HG03097 (cell line): ENCODE data around the gene CRYAB.
A peak's percentile ranks its signal among the peaks of the same experiment; 100 is the strongest.
"Not testable (repeated sequence)": the region's sequence is repeated elsewhere in the genome, so short reads cannot be mapped to it uniquely, and the experiment has no call there.

Experiments used
- ATAC-seq: cut with Tn5 transposase; IDR thresholded peaks from one replicate; pipeline ENCODE4 v1.9.1; 2021; ENCODE audit not compliant: unreplicated experiment, low FRiP score

The CRYAB gene

GRCh38 chr11:111910676-111911562, 651 bp downstream of the CRYAB start:
- no peak for ATAC-seq

GRCh38 chr11:111909378-111909777, 2.2 kb downstream of the CRYAB start:
- no peak for ATAC-seq

GRCh38 chr11:111908639-111909305, 2.8 kb downstream of the CRYAB start:
- no peak for ATAC-seq

- no peak for ATAC-seq
Observed at GRCh38 chr11:111906680-111907079, 4.9 kb downstream of the CRYAB start.

- ATAC-seq, result no peak
Observed at GRCh38 chr11:111905411-111905810, 6.2 kb downstream of the CRYAB start.

GRCh38 chr11:111886844-111887243, 24.7 kb downstream of the CRYAB start:
- ATAC-seq, result no peak

- ATAC-seq, result no peak
Observed at GRCh38 chr11:111886032-111886431, 25.5 kb downstream of the CRYAB start.

- ATAC-seq, result not testable (repeated sequence)
Observed at GRCh38 chr11:111885053-111885452, 26.5 kb downstream of the CRYAB start.

- ATAC-seq, result no peak
Observed at GRCh38 chr11:111882202-111882601, 29.4 kb downstream of the CRYAB start.

GRCh38 chr11:111879637-111879960, 32.0 kb downstream of the CRYAB start:
- ATAC-seq, result no peak

GRCh38 chr11:111878849-111879636, 32.5 kb downstream of the CRYAB start, which contains the start of the genes CFAP68 and FDXACB1:
CFAP68 (plus strand) TSS chr11:111879541; CDS start chr11:111879561, 20 bp downstream.
FDXACB1 (minus strand) TSS chr11:111879165; CDS start chr11:111879132, 33 bp downstream.
- ATAC-seq, result peak; percentile 83

- ATAC-seq, result no peak
Observed at GRCh38 chr11:111878385-111878848, 33.2 kb downstream of the CRYAB start.

- ATAC-seq, result no peak
Observed at GRCh38 chr11:111871693-111872161, 39.8 kb downstream of the CRYAB start.

- peak; percentile 78 for ATAC-seq
Observed at GRCh38 chr11:111870886-111871692, 40.5 kb downstream of the CRYAB start, which contains the start of gene ALG9. ALG9 (minus strand) TSS chr11:111871581; CDS start chr11:111871482, 99 bp downstream.

- no peak for ATAC-seq
Observed at GRCh38 chr11:111870522-111870885, 41.1 kb downstream of the CRYAB start.

- ATAC-seq, result no peak
Observed at GRCh38 chr11:111870113-111870512, 41.5 kb downstream of the CRYAB start.

GRCh38 chr11:111860257-111860656, 51.3 kb downstream of the CRYAB start:
- no peak for ATAC-seq
